Measurements from ENCODE around the gene ATP6V1G3. TPM values are rescaled to one million over a fixed set of nuclear protein-coding genes. Genes with fewer than 3 reads are reported as not detected.

ATP6V1G3 gene
- total and polyA plus RNA-seq, 12 donors, result not detected

DNA sequence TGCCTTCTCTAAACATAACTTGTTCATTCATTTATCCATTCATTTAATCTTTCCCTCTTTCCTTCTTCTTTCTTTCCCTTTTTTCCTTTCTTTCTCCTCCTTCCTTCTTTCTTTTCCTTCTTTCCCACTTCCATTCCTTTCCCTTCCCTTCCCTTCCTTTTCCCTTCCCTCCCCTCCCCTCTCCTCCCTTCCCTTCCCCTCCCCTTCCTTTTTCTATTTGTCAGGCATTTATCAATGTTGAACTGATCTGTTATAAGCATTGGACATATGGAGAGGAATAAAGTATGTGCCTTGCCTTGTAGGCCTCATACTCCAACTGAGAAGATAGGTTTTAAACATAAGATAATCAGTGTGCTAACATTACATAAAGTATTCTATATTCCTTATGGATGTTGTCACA is 23.7 kb upstream of the ATP6V1G3 start:
- no peak overlapping the region for H3K4me3 ChIP-seq
- ATAC-seq (no peak), DNase-seq (no peak)
- no peaks in the 10 kb centered on the region for H3K9me3 ChIP-seq
- TF ChIP-seq, protein P1, sequence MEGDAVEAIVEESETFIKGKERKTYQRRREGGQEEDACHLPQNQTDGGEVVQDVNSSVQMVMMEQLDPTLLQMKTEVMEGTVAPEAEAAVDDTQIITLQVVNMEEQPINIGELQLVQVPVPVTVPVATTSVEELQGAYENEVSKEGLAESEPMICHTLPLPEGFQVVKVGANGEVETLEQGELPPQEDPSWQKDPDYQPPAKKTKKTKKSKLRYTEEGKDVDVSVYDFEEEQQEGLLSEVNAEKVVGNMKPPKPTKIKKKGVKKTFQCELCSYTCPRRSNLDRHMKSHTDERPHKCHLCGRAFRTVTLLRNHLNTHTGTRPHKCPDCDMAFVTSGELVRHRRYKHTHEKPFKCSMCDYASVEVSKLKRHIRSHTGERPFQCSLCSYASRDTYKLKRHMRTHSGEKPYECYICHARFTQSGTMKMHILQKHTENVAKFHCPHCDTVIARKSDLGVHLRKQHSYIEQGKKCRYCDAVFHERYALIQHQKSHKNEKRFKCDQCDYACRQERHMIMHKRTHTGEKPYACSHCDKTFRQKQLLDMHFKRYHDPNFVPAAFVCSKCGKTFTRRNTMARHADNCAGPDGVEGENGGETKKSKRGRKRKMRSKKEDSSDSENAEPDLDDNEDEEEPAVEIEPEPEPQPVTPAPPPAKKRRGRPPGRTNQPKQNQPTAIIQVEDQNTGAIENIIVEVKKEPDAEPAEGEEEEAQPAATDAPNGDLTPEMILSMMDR (IDR thresholded peaks at IDR 0.05), result no peak
- no peaks in the 10 kb centered on the region for H3K27me3 ChIP-seq
- intact Hi-C loops (cut with DNase I), result no loop called here
- H3K27ac ChIP-seq, result peak overlapping the region in 1 of 10 donors; percentile 31
- no peaks in the 10 kb centered on the region for H3K36me3 ChIP-seq
- H3K4me1 ChIP-seq, result peaks cover 0 to 13% (median 0%) of the 10 kb centered on the region in 9 donors

GRCh38 chr1:198563583-198563982 is 23.1 kb upstream of the ATP6V1G3 start:
- no peaks in the 10 kb centered on the region for H3K36me3 ChIP-seq
- 46 to 50% methylated on average over 1 of the region's 1 CpG for WGBS, 2 donors
- no peak overlapping the region for H3K27ac ChIP-seq
- H3K9me3 ChIP-seq, result no peaks in the 10 kb centered on the region
- no peak overlapping the region for H3K4me3 ChIP-seq
- H3K27me3 ChIP-seq, result no peaks in the 10 kb centered on the region
- intact Hi-C loops (cut with DNase I), result no loop called here
- ATAC-seq (no peak), DNase-seq (no peak)
- TF ChIP-seq, protein P1 (IDR thresholded peaks at IDR 0.05), result no peak
- peaks cover 0 to 13% (median 0%) of the 10 kb centered on the region in 9 donors for H3K4me1 ChIP-seq

DNA sequence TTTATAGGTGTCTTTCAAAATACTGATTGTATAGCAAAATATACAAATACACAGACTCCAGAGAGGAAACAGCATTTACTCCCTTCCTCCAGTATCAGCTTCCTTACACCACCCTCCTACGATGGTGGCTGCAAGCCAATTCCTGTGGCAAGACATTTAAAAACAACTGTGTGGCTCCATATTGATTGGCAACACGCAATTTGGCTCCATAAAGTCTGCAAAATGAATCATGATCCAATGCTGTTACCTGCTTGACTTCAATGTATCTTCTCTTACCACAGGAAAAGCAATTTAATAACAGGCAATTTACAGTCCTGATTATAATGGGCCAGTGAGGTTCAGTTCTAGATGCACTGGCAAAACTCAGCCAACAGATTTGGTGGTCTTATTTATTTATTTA is 19.7 kb upstream of the ATP6V1G3 start:
- H3K4me3 ChIP-seq, result no peak overlapping the region
- no peaks in the 10 kb centered on the region for H3K9me3 ChIP-seq
- no peaks in the 10 kb centered on the region for H3K27me3 ChIP-seq
- ATAC-seq (no peak), DNase-seq (no peak)
- TF ChIP-seq, protein P1 (IDR thresholded peaks at IDR 0.05), result no peak
- H3K4me1 ChIP-seq, result peaks cover 0 to 33% (median 0%) of the 10 kb centered on the region in 9 donors
- WGBS, 2 donors, result 23 to 31% methylated on average over 2 of the region's 2 CpGs
- H3K36me3 ChIP-seq, result no peaks in the 10 kb centered on the region
- intact Hi-C loops (cut with DNase I), result no loop called here
- H3K27ac ChIP-seq, result no peak overlapping the region

GRCh38 chr1:198559362-198559761 is 18.9 kb upstream of the ATP6V1G3 start:
- no peak for DNase-seq
- intact Hi-C loops (cut with DNase I), result no loop called here
- TF ChIP-seq, protein P1 (IDR thresholded peaks at IDR 0.05), result no peak

More at GRCh38 chr1:198559362-198559761, 18.9 kb upstream of the ATP6V1G3 start:
- Histone ChIP-seq H3K36me3 (no peaks in the 10 kb centered on the region), H3K4me1 (peaks cover 0 to 33% (median 0%) of the 10 kb centered on the region in 9 donors), H3K9me3 (no peaks in the 10 kb centered on the region), H3K4me3 (no peak overlapping the region), H3K27me3 (no peaks in the 10 kb centered on the region), H3K27ac (no peak overlapping the region)
- ATAC-seq, result no peak
